Spinal cord (tissue), 10 donors: ENCODE results near the gene SEL1L2. TPM values are rescaled to one million over a fixed set of nuclear protein-coding genes. Genes with fewer than 3 reads are reported as not detected.

ENCODE experiments used
- DNase-seq, 6 donors: peaks; one replicate each; pipeline versions ENCODE4 v3.0.0 to v3.0.0-alpha.2; 2013 to 2015; ENCODE audit warnings: low spot score in 6 of 6, low read depth in 4 of 6
- H3K27ac ChIP-seq: one replicate; pipeline ENCODE4 v1.5.1; 2013; ENCODE audit warnings: low read depth, low read length, control low read depth
- H3K27me3 ChIP-seq: one replicate; pipeline ENCODE4 v1.6.1; 2013; ENCODE audit warnings: low read length; ENCODE audit not compliant: control insufficient read depth, insufficient read depth
- H3K36me3 ChIP-seq: one replicate; pipeline ENCODE4 v1.6.1; 2013; ENCODE audit warnings: low read length; ENCODE audit not compliant: control insufficient read depth, insufficient read depth
- H3K4me1 ChIP-seq: one replicate; pipeline ENCODE4 v1.6.1; 2013; ENCODE audit warnings: low read length; ENCODE audit not compliant: control insufficient read depth, insufficient read depth
- H3K4me3 ChIP-seq: one replicate; pipeline ENCODE4 v1.5.1; 2013; ENCODE audit warnings: low read depth, low read length, control low read depth
- H3K9me3 ChIP-seq: one replicate; pipeline ENCODE4 v1.6.1; 2013; ENCODE audit warnings: low read length; ENCODE audit not compliant: control insufficient read depth, insufficient read depth
- WGBS: methylation state at CpG from one replicate; pipeline ENCODE4 v1.1.5; 2013; ENCODE audit warnings: missing lambda C conversion rate; ENCODE audit not compliant: insufficient coverage; 5-methylcytosine and 5-hydroxymethylcytosine counted together
- polyA plus RNA-seq, 2 donors: library from polyadenylated mRNA; unstranded; fragments of 120-200 nt; gene quantifications; one replicate each; pipeline ENCODE4 v1.2.1, GENCODE V29; 2013; ENCODE audit not compliant: insufficient read length in 2 of 2
- total RNA-seq, 2 donors: library from RNA; depleted of rRNA in 1 of 2; stranded (reverse); fragments of 120-200 nt in 1 of 2; fragments of >200 nt in 1 of 2; gene quantifications; one replicate each; pipeline versions ENCODE4 v1.2.3 to v1.2.4, GENCODE V29; 2013 to 2014
- donor health status: healthy.

SEL1L2 gene
- total and polyA plus RNA-seq, 4 donors = 0.21 to 0.22 TPM; not detected in 2

DNA sequence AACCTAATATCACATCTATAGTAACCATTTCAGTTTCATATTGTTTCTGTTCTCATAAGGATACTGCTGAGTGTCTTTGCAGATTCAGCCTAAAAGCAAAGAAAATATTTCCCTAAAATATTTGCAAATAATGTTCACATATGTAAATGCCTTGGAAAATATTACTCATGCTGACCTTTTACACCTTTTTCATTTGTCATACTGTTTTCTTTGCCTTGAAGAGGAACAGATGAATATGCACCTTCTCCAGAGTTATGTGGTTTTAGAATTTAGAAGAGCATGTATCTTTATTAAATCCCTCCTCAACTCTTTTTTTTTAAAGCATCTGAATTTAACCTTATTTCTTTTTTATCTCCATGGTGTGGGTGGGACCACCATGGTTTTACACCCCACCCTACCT lies 173.1 kb downstream of the SEL1L2 start:
- no peaks in the 10 kb centered on the region for H3K27me3 ChIP-seq
- H3K4me1 ChIP-seq = no peaks in the 10 kb centered on the region
- H3K4me3 ChIP-seq = no peak overlapping the region
- H3K36me3 ChIP-seq = peaks cover 19% of the 10 kb centered on the region
- DNase-seq = no peak
- H3K9me3 ChIP-seq = no peaks in the 10 kb centered on the region
- H3K27ac ChIP-seq = no peak overlapping the region

DNA sequence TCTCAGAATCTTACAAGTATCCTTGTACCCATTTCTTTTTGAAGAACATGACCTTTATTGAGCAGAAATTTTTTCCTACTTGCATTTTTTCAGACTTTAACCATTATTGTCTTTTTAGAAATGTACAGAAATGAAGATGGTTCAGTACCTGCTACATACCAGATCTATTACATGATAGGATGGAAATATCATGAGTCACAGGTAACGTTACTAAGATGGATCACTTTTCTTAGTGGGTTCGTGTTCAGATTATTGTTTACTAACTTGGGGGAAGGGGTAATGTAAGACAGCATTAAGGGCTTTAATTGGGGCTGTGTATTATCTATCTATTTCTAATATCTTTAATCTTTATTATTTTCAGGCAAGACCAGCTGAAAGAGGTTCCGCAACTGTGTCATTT lies 173.7 kb downstream of the SEL1L2 start:
- Histone ChIP-seq H3K27ac (no peak overlapping the region), H3K4me3 (no peak overlapping the region), H3K9me3 (no peaks in the 10 kb centered on the region), H3K36me3 (peaks cover 24% of the 10 kb centered on the region), H3K27me3 (no peaks in the 10 kb centered on the region), H3K4me1 (no peaks in the 10 kb centered on the region)
- no peak for DNase-seq
- WGBS = no CpG with 5 or more reads among the region's 3 CpGs

DNA sequence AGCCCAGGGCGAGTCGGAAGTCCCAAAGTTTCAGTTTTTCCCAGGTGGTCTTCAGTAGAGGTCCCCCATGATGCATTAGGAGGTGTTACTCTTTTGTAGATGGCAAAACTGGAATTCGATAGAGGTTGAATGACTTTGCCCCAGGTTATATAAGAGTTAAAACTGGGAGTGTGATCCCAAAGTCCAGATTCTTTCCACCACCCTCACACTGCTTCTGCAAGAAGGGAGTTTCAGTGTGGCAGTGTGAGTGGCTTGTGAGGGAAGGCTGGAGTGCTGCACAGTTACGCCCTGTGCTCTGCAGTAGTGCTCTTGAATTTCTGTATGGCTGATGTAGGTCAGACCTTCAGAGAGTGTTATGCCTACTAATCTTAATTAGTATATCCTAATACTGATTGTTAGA lies 175.7 kb downstream of the SEL1L2 start:
- H3K4me1 ChIP-seq = no peaks in the 10 kb centered on the region
- H3K27ac ChIP-seq = no peak overlapping the region
- no peaks in the 10 kb centered on the region for H3K27me3 ChIP-seq
- DNase-seq = no peak
- WGBS = 100% methylated on average over 1 of the region's 4 CpGs
- peaks cover 39% of the 10 kb centered on the region for H3K36me3 ChIP-seq
- H3K4me3 ChIP-seq = no peak overlapping the region
- no peaks in the 10 kb centered on the region for H3K9me3 ChIP-seq

DNA sequence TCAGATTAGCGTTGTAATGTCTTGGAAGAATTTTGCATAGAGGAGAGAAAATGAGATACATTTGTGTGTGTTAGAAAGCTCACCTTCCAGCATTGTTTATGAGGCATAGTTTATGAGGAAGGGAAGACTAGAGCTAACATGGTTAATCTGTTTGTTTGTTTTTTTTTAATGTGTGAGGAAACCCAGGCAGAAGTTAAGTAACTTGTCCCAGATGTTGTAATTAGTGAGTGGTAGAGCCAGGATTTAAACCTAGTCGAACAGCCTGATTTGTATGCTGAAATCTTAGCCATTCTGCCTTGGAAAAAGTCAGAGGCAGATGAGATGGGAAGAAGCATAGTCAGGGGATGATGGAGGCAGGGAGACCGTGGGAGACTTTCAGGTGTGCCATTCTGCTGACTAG lies 176.5 kb downstream of the SEL1L2 start:
- Histone ChIP-seq H3K27me3 (no peaks in the 10 kb centered on the region), H3K9me3 (no peaks in the 10 kb centered on the region), H3K36me3 (peaks cover 46% of the 10 kb centered on the region), H3K27ac (no peak overlapping the region), H3K4me1 (no peaks in the 10 kb centered on the region), H3K4me3 (no peak overlapping the region)
- 96% methylated on average over 3 of the region's 3 CpGs for WGBS
- DNase-seq = no peak

DNA sequence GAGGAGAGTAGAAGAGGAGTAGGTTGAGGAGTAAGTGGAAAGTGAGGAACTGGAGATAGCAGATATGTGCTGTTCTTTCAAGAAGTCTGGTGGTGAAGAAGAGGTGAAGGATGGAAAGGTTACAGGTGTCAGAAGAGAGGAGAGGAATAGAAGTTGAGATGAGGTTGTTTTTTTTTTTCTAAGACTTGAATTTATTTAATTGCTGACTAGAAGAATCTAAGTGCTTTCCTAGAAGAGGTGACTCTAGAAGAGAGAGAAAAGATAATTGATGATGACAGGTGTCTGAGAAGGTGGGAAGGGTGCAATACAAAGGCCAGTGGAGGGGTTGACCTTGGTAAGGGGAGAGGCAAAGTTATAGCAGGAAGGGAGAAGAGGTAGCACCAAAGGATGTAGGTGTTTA lies 180.0 kb downstream of the SEL1L2 start:
- H3K4me3 ChIP-seq = no peak overlapping the region
- H3K27me3 ChIP-seq = no peaks in the 10 kb centered on the region
- no peak for DNase-seq
- H3K9me3 ChIP-seq = no peaks in the 10 kb centered on the region
- no peaks in the 10 kb centered on the region for H3K4me1 ChIP-seq
- peaks cover 60% of the 10 kb centered on the region for H3K36me3 ChIP-seq
- H3K27ac ChIP-seq = no peak overlapping the region

DNA sequence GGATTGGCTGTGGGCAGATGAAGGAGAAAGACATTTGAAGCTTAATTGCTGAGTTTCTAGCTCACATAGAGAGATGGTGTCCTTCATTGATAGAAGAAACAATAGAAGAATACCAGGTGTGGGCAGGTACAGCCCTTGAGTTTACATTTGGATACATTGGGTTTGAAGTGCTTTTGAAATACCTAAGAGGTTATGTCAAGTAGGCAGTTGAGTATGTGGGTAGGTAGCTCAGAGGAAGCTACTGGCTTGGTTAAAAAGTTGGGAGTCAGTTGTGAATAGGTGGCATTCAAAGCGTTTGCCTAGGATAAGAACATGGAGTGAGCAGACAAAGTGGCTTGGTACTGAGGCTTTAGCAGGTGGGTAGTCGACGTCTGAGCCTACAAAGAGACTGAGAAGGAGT lies 180.6 kb downstream of the SEL1L2 start:
- Histone ChIP-seq H3K4me3 (no peak overlapping the region), H3K4me1 (no peaks in the 10 kb centered on the region), H3K27ac (no peak overlapping the region), H3K27me3 (no peaks in the 10 kb centered on the region), H3K36me3 (peaks cover 60% of the 10 kb centered on the region), H3K9me3 (no peaks in the 10 kb centered on the region)
- no peak for DNase-seq
- 100% methylated on average over 3 of the region's 3 CpGs for WGBS

DNA sequence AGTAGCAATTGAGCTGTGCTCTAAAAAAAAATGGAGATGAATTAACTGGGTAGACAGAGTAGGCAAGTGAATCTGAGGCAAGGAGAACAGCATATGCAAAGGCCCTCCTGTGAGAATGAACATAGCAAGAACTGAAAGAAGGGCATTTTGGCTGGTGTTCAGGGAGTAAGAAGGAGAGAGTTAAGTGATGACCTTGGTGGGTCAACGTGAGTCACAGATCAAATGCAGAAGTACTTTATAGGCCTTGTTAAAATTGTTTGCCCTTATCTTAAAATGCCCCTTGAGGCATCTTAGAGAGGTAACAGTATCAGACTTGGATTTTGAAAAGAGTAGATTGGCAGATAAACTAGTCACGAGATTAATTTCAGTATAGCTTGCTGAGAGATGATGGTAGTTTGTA lies 181.0 kb downstream of the SEL1L2 start:
- Histone ChIP-seq H3K4me3 (no peak overlapping the region), H3K4me1 (no peaks in the 10 kb centered on the region), H3K9me3 (no peaks in the 10 kb centered on the region), H3K27ac (no peak overlapping the region), H3K27me3 (no peaks in the 10 kb centered on the region), H3K36me3 (peaks cover 56% of the 10 kb centered on the region)
- no peak for DNase-seq
- 95% methylated on average over 2 of the region's 2 CpGs for WGBS

DNA sequence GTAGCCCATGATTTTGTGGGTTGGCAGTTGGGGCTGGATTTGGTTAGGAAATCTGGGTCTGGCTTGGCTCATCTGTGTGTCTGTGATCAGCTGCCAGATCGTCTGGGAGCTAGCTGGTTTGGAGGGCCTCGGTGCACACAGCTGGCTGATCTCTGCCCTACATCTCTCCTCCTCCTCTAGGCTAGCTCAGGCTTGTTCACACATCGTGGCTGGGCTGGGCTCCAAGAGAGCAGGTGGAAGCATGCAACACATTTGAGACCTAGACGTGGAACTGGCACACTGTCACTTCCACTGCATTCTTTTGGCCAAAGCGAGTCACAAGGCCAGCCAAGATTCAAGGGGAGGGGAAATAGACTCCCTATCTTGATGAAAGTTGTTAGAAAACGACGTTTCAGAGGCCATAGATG lies 189.7 kb downstream of the SEL1L2 start:
- 25% methylated on average over 2 of the region's 7 CpGs for whole genome bisulfite sequencing
- H3K4me3 ChIP-seq = no peak overlapping the region
- H3K4me1 ChIP-seq = peaks cover 5% of the 10 kb centered on the region
- H3K27me3 ChIP-seq = no peaks in the 10 kb centered on the region
- no peaks in the 10 kb centered on the region for H3K9me3 ChIP-seq
- H3K36me3 ChIP-seq = peaks cover 29% of the 10 kb centered on the region
- DNase-seq = peak; percentile 33 to 91 (median 72)
- no peak overlapping the region for H3K27ac ChIP-seq

DNA sequence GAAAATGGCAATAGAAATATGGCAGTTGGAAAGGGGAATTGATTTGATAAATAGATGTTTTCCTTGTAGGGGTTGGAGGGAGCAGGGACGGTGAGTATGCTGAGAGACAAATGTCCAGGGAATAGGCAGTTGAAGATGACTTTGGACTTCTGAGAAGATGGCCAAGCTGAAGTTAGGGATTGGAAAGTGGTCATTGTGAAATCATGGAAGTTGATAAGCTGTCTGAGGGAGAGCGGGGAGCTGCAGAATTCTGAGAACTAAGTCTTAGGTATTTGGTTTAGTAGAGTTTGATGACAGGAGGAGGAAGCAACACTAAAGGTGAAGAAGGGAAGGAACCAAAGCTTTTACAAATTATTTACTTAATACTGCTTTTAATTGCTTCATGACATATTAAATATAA lies 190.4 kb downstream of the SEL1L2 start:
- no peak for DNase-seq
- Histone ChIP-seq H3K27ac (no peak overlapping the region), H3K36me3 (peaks cover 29% of the 10 kb centered on the region), H3K9me3 (no peaks in the 10 kb centered on the region), H3K4me1 (peaks cover 5% of the 10 kb centered on the region), H3K27me3 (no peaks in the 10 kb centered on the region), H3K4me3 (no peak overlapping the region)
- 89% methylated on average over 1 of the region's 2 CpGs for WGBS
